Suprapubic skin (tissue), 4 donors: ENCODE data around the gene MALT1. TPM values are rescaled to one million over a fixed set of nuclear protein-coding genes. Genes with fewer than 3 reads are reported as not detected.

Experiments
- DNase-seq, 2 donors: peaks; one replicate each; pipeline ENCODE4 v3.0.0-alpha.2; 2019; ENCODE audit warnings: low spot score in 2 of 2
- H3K27ac ChIP-seq: fragments of 200-600 bp; sonication (generic); one replicate; pipeline ENCODE4 v1.5.1; 2019
- H3K27me3 ChIP-seq: fragments of 200-600 bp; sonication (generic); one replicate; pipeline ENCODE4 v1.5.1; 2019
- H3K36me3 ChIP-seq: fragments of 200-600 bp; sonication (generic); one replicate; pipeline ENCODE4 v1.5.1; 2019
- H3K4me1 ChIP-seq: fragments of 200-600 bp; sonication (generic); one replicate; pipeline ENCODE4 v1.5.1; 2019
- H3K4me3 ChIP-seq: fragments of 200-600 bp; sonication (generic); one replicate; pipeline ENCODE4 v1.5.1; 2019; ENCODE audit warnings: mild to moderate bottlenecking
- H3K9me3 ChIP-seq: fragments of 200-600 bp; sonication (generic); one replicate; pipeline ENCODE4 v1.5.1; 2019
- CTCF ChIP-seq, 2 donors: fragments of 200-600 bp in 1 of 2; fragments of 450-650 bp in 1 of 2; sonication (generic) in 1 of 2; IDR thresholded peaks; one replicate each; pipeline ENCODE4 v1.5.1; 2016 to 2019; ENCODE audit warnings: antibody characterized with exemption in 2 of 2, mild to moderate bottlenecking in 1 of 2, moderate library complexity in 1 of 2
- EP300 ChIP-seq: sonication (generic); formaldehyde crosslinking; IDR thresholded peaks from one replicate; pipeline ENCODE4 v1.6.1; 2017; ENCODE audit warnings: antibody characterized with exemption
- POLR2A ChIP-seq, 2 donors: fragments of 450-650 bp; IDR thresholded peaks; one replicate each; pipeline ENCODE4 v1.6.1; 2017; ENCODE audit warnings: antibody characterized with exemption in 2 of 2, mild to moderate bottlenecking in 2 of 2, moderate library complexity in 2 of 2
- POLR2AphosphoS5 ChIP-seq, 3 donors: sonication (generic); formaldehyde crosslinking; IDR thresholded peaks; one replicate each; pipeline ENCODE4 v1.6.1; 2017; ENCODE audit warnings: antibody characterized with exemption in 3 of 3
- WGBS: methylation state at CpG from one replicate; pipeline ENCODE4 v1.1.5; 2018; 5-methylcytosine and 5-hydroxymethylcytosine counted together
- total RNA-seq, 4 donors: library from RNA; depleted of rRNA; stranded (reverse); fragments of >200 nt; gene quantifications; one replicate each; pipeline ENCODE4 v1.1.0, GENCODE V29; 2016

The MALT1 gene
- total RNA-seq, 4 donors from 2014 or later, result 33.9 to 49.5 (median 37.1) TPM

GRCh38 chr18:58632552-58632951, 38.7 kb upstream of the MALT1 start:
- no peak for TF ChIP-seq POLR2A (IDR thresholded peaks at IDR 0.05)
- no peak for TF ChIP-seq EP300
- no peak for TF ChIP-seq POLR2AphosphoS5 (IDR thresholded peaks at IDR 0.05)
- no peak for TF ChIP-seq CTCF (IDR thresholded peaks at IDR 0.05)
- DNase-seq, result no peak
- no peak overlapping the region for H3K27ac ChIP-seq
- 36% methylated on average over 5 of the region's 5 CpGs for WGBS
- no peaks in the 10 kb centered on the region for H3K27me3 ChIP-seq
- no peaks in the 10 kb centered on the region for H3K36me3 ChIP-seq
- H3K4me3 ChIP-seq, result no peak overlapping the region
- no peaks in the 10 kb centered on the region for H3K9me3 ChIP-seq
- H3K4me1 ChIP-seq, result peaks cover 9% of the 10 kb centered on the region

- Histone ChIP-seq H3K36me3 (no peaks in the 10 kb centered on the region), H3K27ac (no peak overlapping the region), H3K27me3 (no peaks in the 10 kb centered on the region), H3K4me3 (no peak overlapping the region), H3K4me1 (peaks cover 9% of the 10 kb centered on the region), H3K9me3 (no peaks in the 10 kb centered on the region)
- DNase-seq, result no peak
- TF ChIP-seq CTCF (IDR thresholded peaks at IDR 0.05), result no peak
- no peak for TF ChIP-seq POLR2AphosphoS5 (IDR thresholded peaks at IDR 0.05)
- TF ChIP-seq EP300, result no peak
- no peak for TF ChIP-seq POLR2A (IDR thresholded peaks at IDR 0.05)
Measured at GRCh38 chr18:58633874-58634273, 37.4 kb upstream of the MALT1 start.

- Histone ChIP-seq H3K27ac (no peak overlapping the region), H3K4me3 (no peak overlapping the region), H3K36me3 (no peaks in the 10 kb centered on the region), H3K9me3 (no peaks in the 10 kb centered on the region), H3K4me1 (peaks cover 6% of the 10 kb centered on the region), H3K27me3 (no peaks in the 10 kb centered on the region)
- WGBS, result 34% methylated on average over 4 of the region's 4 CpGs
- DNase-seq, result no peak
- TF ChIP-seq EP300 (no peak), CTCF (IDR thresholded peaks at IDR 0.05) (no peak), POLR2A (IDR thresholded peaks at IDR 0.05) (no peak), POLR2AphosphoS5 (IDR thresholded peaks at IDR 0.05) (no peak)
Measured at GRCh38 chr18:58635891-58636290, 35.4 kb upstream of the MALT1 start.

- no peaks in the 10 kb centered on the region for H3K27me3 ChIP-seq
- no peaks in the 10 kb centered on the region for H3K9me3 ChIP-seq
- no peak overlapping the region for H3K4me3 ChIP-seq
- 92% methylated on average over 6 of the region's 6 CpGs for WGBS
- TF ChIP-seq POLR2AphosphoS5 (IDR thresholded peaks at IDR 0.05) (no peak), EP300 (no peak), CTCF (IDR thresholded peaks at IDR 0.05) (no peak), POLR2A (IDR thresholded peaks at IDR 0.05) (no peak)
- H3K4me1 ChIP-seq, result peaks cover 6% of the 10 kb centered on the region
- no peak overlapping the region for H3K27ac ChIP-seq
- H3K36me3 ChIP-seq, result no peaks in the 10 kb centered on the region
- no peak for DNase-seq
Measured at GRCh38 chr18:58637197-58637596, 34.1 kb upstream of the MALT1 start.

- WGBS, result 69% methylated on average over 6 of the region's 6 CpGs
- no peak for TF ChIP-seq CTCF (IDR thresholded peaks at IDR 0.05)
- TF ChIP-seq POLR2A (IDR thresholded peaks at IDR 0.05), result no peak
- TF ChIP-seq POLR2AphosphoS5 (IDR thresholded peaks at IDR 0.05), result no peak
- TF ChIP-seq EP300, result no peak
- Histone ChIP-seq H3K9me3 (no peaks in the 10 kb centered on the region), H3K4me3 (no peak overlapping the region), H3K27me3 (no peaks in the 10 kb centered on the region), H3K36me3 (no peaks in the 10 kb centered on the region), H3K4me1 (peaks cover 6% of the 10 kb centered on the region), H3K27ac (no peak overlapping the region)
- DNase-seq, result no peak
Measured at GRCh38 chr18:58637946-58638345, 33.3 kb upstream of the MALT1 start.
